ENCODE data around the gene MAPK12. TPM values are rescaled to one million over a fixed set of nuclear protein-coding genes. Genes with fewer than 3 reads are reported as not detected.

MAPK12 gene
- total and polyA plus RNA-seq, 4 donors = 1.6 to 22.9 (median 14.1) TPM

GRCh38 chr22:50227579-50228215 is 33.8 kb downstream of the MAPK12 start:
- no peaks in the 10 kb centered on the region for H3K4me1 ChIP-seq (ENCODE audit: control insufficient read depth in 1 of 2, insufficient read depth in 2 of 2, low read length in 2 of 2)
- H3K4me3 ChIP-seq (ENCODE audit: low read length in 2 of 2) = no peak overlapping the region
- intact Hi-C loops (cut with DNase I) = no loop called here
- H3K27ac ChIP-seq (ENCODE audit: low read depth in 1 of 2, low read length in 2 of 2) = no peak overlapping the region
- no peaks in the 10 kb centered on the region for H3K9me3 ChIP-seq (ENCODE audit: control insufficient read depth, low read length)
- no peaks in the 10 kb centered on the region for H3K27me3 ChIP-seq (ENCODE audit: control insufficient read depth in 1 of 2, insufficient read depth in 2 of 2, low read length in 1 of 2)
- peak in 1 of 2 donors; percentile 42 for DNase-seq
- no peak for ATAC-seq (ENCODE audit: low FRiP score)
- no peaks in the 10 kb centered on the region for H3K36me3 ChIP-seq (ENCODE audit: control insufficient read depth in 1 of 2, insufficient read depth in 2 of 2, low read length in 1 of 2)
- whole genome bisulfite sequencing, 2 donors = 90% methylated on average over 22 to 25 of the region's 25 CpGs

- Histone ChIP-seq H3K9me3 (ENCODE audit: control insufficient read depth, low read length) (no peaks in the 10 kb centered on the region), H3K36me3 (ENCODE audit: control insufficient read depth in 1 of 2, insufficient read depth in 2 of 2, low read length in 1 of 2) (no peaks in the 10 kb centered on the region), H3K4me1 (ENCODE audit: control insufficient read depth in 1 of 2, insufficient read depth in 2 of 2, low read length in 2 of 2) (no peaks in the 10 kb centered on the region), H3K4me3 (ENCODE audit: low read length in 2 of 2) (no peak overlapping the region), H3K27me3 (ENCODE audit: control insufficient read depth in 1 of 2, insufficient read depth in 2 of 2, low read length in 1 of 2) (no peaks in the 10 kb centered on the region), H3K27ac (ENCODE audit: low read depth in 1 of 2, low read length in 2 of 2) (no peak overlapping the region)
- intact Hi-C loops (cut with DNase I) = no loop called here
- WGBS, 2 donors = 92 to 93% methylated on average over 18 of the region's 18 CpGs
- ATAC-seq (ENCODE audit: low FRiP score) (no peak), DNase-seq (peak in 1 of 2 donors; percentile 40)
These were observed 34.7 kb downstream of the MAPK12 start for GRCh38 chr22:50226875-50227165.

GRCh38 chr22:50226063-50226874 is 35.2 kb downstream of the MAPK12 start:
- no peaks in the 10 kb centered on the region for H3K9me3 ChIP-seq (ENCODE audit: control insufficient read depth, low read length)
- no peaks in the 10 kb centered on the region for H3K36me3 ChIP-seq (ENCODE audit: control insufficient read depth in 1 of 2, insufficient read depth in 2 of 2, low read length in 1 of 2)
- H3K27ac ChIP-seq (ENCODE audit: low read depth in 1 of 2, low read length in 2 of 2) = no peak overlapping the region
- ATAC-seq (ENCODE audit: low FRiP score) = no peak
- WGBS, 2 donors = 85 to 92% methylated on average over 28 to 31 of the region's 31 CpGs
- H3K27me3 ChIP-seq (ENCODE audit: control insufficient read depth in 1 of 2, insufficient read depth in 2 of 2, low read length in 1 of 2) = no peaks in the 10 kb centered on the region
- no peak for DNase-seq
- intact Hi-C loops (cut with DNase I) = no loop called here
- H3K4me1 ChIP-seq (ENCODE audit: control insufficient read depth in 1 of 2, insufficient read depth in 2 of 2, low read length in 2 of 2) = no peaks in the 10 kb centered on the region
- no peak overlapping the region for H3K4me3 ChIP-seq (ENCODE audit: low read length in 2 of 2)

GRCh38 chr22:50225200-50225969 is 36.1 kb downstream of the MAPK12 start:
- 85 to 86% methylated on average over 20 to 24 of the region's 24 CpGs for WGBS, 2 donors
- Histone ChIP-seq H3K4me3 (ENCODE audit: low read length in 2 of 2) (no peak overlapping the region), H3K27me3 (ENCODE audit: control insufficient read depth in 1 of 2, insufficient read depth in 2 of 2, low read length in 1 of 2) (no peaks in the 10 kb centered on the region), H3K27ac (ENCODE audit: low read depth in 1 of 2, low read length in 2 of 2) (no peak overlapping the region), H3K4me1 (ENCODE audit: control insufficient read depth in 1 of 2, insufficient read depth in 2 of 2, low read length in 2 of 2) (no peaks in the 10 kb centered on the region), H3K9me3 (ENCODE audit: control insufficient read depth, low read length) (no peaks in the 10 kb centered on the region), H3K36me3 (ENCODE audit: control insufficient read depth in 1 of 2, insufficient read depth in 2 of 2, low read length in 1 of 2) (no peaks in the 10 kb centered on the region)
- no peak for ATAC-seq (ENCODE audit: low FRiP score)
- DNase-seq = peak in 1 of 2 donors; percentile 42
- intact Hi-C loops (cut with DNase I) = no loop called here

- no peaks in the 10 kb centered on the region for H3K36me3 ChIP-seq (ENCODE audit: control insufficient read depth in 1 of 2, insufficient read depth in 2 of 2, low read length in 1 of 2)
- no peaks in the 10 kb centered on the region for H3K9me3 ChIP-seq (ENCODE audit: control insufficient read depth, low read length)
- 92% methylated on average over 16 of the region's 16 CpGs for WGBS, 2 donors
- H3K4me1 ChIP-seq (ENCODE audit: control insufficient read depth in 1 of 2, insufficient read depth in 2 of 2, low read length in 2 of 2) = no peaks in the 10 kb centered on the region
- H3K27me3 ChIP-seq (ENCODE audit: control insufficient read depth in 1 of 2, insufficient read depth in 2 of 2, low read length in 1 of 2) = no peaks in the 10 kb centered on the region
- no peak overlapping the region for H3K27ac ChIP-seq (ENCODE audit: low read depth in 1 of 2, low read length in 2 of 2)
- intact Hi-C loops (cut with DNase I) = no loop called here
- ATAC-seq (ENCODE audit: low FRiP score) = no peak
- no peak for DNase-seq
- H3K4me3 ChIP-seq (ENCODE audit: low read length in 2 of 2) = no peak overlapping the region
These were observed 37.4 kb downstream of the MAPK12 start for GRCh38 chr22:50224071-50224470.

- H3K4me1 ChIP-seq (ENCODE audit: control insufficient read depth in 1 of 2, insufficient read depth in 2 of 2, low read length in 2 of 2) = no peaks in the 10 kb centered on the region
- H3K27ac ChIP-seq (ENCODE audit: low read depth in 1 of 2, low read length in 2 of 2) = no peak overlapping the region
- H3K9me3 ChIP-seq (ENCODE audit: control insufficient read depth, low read length) = no peaks in the 10 kb centered on the region
- no peaks in the 10 kb centered on the region for H3K27me3 ChIP-seq (ENCODE audit: control insufficient read depth in 1 of 2, insufficient read depth in 2 of 2, low read length in 1 of 2)
- WGBS, 2 donors = 82 to 90% methylated on average over 8 of the region's 8 CpGs
- intact Hi-C loops (cut with DNase I) = no loop called here
- H3K36me3 ChIP-seq (ENCODE audit: control insufficient read depth in 1 of 2, insufficient read depth in 2 of 2, low read length in 1 of 2) = peaks cover 0 to 7% of the 10 kb centered on the region in 2 donors
- H3K4me3 ChIP-seq (ENCODE audit: low read length in 2 of 2) = no peak overlapping the region
- ATAC-seq (ENCODE audit: low FRiP score) = no peak
- no peak for DNase-seq
These were observed 39.0 kb downstream of the MAPK12 start for GRCh38 chr22:50222508-50222907.

- Histone ChIP-seq H3K4me3 (ENCODE audit: low read length in 2 of 2) (no peak overlapping the region), H3K27ac (ENCODE audit: low read depth in 1 of 2, low read length in 2 of 2) (no peak overlapping the region), H3K9me3 (ENCODE audit: control insufficient read depth, low read length) (no peaks in the 10 kb centered on the region), H3K27me3 (ENCODE audit: control insufficient read depth in 1 of 2, insufficient read depth in 2 of 2, low read length in 1 of 2) (no peaks in the 10 kb centered on the region), H3K36me3 (ENCODE audit: control insufficient read depth in 1 of 2, insufficient read depth in 2 of 2, low read length in 1 of 2) (peaks cover 0 to 10% of the 10 kb centered on the region in 2 donors), H3K4me1 (ENCODE audit: control insufficient read depth in 1 of 2, insufficient read depth in 2 of 2, low read length in 2 of 2) (no peaks in the 10 kb centered on the region)
- 87 to 89% methylated on average over 19 of the region's 19 CpGs for WGBS, 2 donors
- DNase-seq (peak in 1 of 2 donors; percentile 44), ATAC-seq (ENCODE audit: low FRiP score) (no peak)
- intact Hi-C loops (cut with DNase I) = no loop called here
These were observed 39.8 kb downstream of the MAPK12 start for GRCh38 chr22:50221410-50222300.
